Fibroblast of skin of abdomen (primary cell): ENCODE measurements around the gene B3GLCT. TPM values are rescaled to one million over a fixed set of nuclear protein-coding genes. Genes with fewer than 3 reads are reported as not detected.
"Not testable (repeated sequence)": the region's sequence is repeated elsewhere in the genome, so short reads cannot be mapped to it uniquely, and the experiment has no call there.

ENCODE experiments used
- DNase-seq: peaks from one replicate; pipeline ENCODE4 v3.0.0-alpha.2; 2013
- polyA plus RNA-seq, 2 experiments: library from polyadenylated mRNA; unstranded; fragments of 120-200 nt; gene quantifications; one replicate each; pipeline ENCODE4 v1.2.1, GENCODE V29; 2013; ENCODE audit not compliant: insufficient read length in 2 of 2

B3GLCT gene
- 8.8 TPM for polyA plus RNA-seq (2013, experiment 1 of 2; ENCODE audit: insufficient read length)
- polyA plus RNA-seq (2013, experiment 2 of 2; ENCODE audit: insufficient read length) = 8.5 TPM

DNA sequence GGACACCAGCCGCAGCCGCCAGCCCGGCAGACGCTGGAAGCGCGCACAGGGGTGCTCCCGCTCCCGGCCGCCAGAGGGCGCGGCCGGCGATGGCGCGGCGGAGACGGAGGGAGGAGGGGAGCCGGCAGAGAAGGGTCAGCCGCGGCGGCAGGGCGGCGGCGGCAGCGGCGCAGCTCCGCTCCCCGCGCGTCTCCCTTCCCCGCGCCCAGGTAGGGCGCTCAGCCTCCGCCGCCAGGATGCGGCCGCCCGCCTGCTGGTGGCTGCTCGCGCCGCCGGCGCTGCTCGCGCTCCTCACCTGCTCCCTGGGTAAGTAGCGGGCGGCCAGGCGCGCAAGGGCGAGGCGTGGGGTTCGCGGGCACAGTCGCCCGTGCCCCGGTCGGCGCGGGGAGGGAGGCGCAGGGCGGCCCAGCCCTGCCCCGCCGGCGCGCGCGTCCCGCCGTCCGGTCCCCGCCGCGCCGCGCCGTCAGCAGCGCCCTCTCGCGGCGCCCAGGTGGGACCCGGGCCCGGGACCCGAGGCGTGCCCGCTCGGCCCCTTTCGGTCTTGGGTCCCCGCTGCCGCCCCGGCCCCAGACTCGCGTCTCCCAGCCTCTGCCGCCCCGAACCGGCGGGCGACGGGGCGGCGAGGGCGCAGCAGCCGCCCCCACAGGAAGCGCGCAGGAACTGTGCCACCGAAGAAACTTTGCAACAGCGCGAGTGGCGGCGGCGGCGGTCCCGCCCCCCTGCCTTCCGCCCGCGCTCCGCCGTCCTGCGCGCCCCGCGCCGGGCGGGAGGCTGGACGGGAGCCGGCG lies at the start of gene B3GLCT:
Gene B3GLCT (plus strand): TSS at position 127 of the 788 bp plus-strand sequence. CDS start 110 bp downstream, at position 237.
- DNase-seq = peak; percentile 74

DNA sequence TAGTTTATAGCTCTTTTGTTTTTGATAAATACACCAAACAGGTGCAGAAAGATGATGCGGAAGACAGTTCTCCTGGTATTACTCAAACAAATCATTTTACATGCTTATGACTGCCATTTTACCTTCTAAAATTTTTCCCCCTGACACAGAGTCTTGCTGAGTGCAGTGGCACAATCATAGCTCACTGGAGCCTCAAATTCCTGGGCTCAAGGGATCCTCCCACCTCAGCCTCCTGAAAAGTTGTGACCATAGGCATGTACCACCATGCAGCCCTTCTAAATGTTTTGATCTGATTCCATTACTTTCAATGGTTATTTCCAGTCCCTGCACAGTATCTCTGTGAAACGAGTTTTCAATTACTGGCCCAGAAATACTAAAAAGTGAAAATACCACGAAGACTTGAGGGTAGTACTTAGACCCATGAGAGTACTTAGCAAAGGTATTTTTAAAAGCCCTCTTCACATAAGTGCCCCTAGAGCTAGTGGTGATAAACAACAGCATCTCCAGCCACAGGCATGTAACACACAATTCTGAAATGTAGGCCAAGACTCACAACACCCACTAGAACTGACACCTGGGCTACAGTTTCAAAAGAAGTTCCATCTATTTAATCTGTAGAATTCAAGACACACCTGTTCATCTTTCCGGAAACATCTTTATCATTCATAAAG lies 49.3 kb upstream of the B3GLCT start:
- no peak for DNase-seq

DNA sequence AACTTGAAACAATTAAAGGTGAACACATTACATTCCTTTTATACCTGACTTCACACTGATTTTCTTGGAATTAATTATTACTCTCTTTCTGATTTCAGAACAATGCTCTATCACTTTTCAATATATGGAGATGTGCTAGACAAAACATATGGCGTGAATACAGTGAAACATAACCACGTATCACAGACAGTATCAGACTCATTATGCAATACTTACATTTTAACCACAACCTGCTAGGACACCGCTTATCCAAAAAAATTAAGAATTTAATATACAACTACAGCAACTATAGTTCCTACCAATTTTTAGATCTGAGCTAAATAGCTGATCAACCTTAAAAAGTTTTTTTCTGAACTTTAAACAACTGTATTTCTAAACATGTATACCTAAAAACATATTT lies 47.9 kb upstream of the B3GLCT start:
- no peak for DNase-seq

DNA sequence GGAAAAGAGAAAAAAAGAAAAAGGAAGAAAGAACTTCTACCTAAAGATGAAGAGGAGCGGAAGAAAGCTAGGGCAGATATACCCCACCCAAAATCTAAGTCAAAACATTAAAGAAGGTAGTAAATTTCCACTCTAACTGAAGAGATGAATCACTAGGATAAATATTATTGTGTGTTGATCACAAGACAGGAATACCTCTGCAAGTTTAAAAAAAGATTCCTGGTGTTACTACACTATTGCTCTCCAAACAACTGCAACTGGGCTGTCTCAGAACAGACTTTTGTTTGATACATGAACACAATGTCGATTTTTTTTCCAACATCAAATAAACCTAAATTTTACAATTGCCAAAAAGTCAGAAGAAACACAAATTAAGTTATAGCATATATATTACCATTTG lies 44.8 kb upstream of the B3GLCT start:
- no peak for DNase-seq

DNA sequence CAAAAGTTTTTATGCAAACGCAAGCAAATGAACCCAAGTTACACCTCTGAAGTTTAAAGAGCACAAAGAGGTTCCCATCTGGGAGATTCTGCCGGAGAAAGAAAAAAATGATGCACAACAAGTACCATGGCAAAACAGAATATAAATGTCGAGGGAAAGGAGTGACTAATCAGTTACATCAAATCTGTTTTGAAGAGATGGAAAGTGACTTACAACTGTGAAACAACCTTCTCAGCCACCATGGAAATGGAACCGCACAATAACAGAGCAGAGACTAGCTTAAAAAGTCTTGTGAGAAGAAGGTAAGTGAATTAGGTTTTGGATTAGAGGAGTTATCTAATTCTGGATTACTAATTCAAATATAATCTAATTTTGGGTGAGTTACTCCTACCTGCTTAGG lies 40.5 kb upstream of the B3GLCT start:
- no peak for DNase-seq

DNA sequence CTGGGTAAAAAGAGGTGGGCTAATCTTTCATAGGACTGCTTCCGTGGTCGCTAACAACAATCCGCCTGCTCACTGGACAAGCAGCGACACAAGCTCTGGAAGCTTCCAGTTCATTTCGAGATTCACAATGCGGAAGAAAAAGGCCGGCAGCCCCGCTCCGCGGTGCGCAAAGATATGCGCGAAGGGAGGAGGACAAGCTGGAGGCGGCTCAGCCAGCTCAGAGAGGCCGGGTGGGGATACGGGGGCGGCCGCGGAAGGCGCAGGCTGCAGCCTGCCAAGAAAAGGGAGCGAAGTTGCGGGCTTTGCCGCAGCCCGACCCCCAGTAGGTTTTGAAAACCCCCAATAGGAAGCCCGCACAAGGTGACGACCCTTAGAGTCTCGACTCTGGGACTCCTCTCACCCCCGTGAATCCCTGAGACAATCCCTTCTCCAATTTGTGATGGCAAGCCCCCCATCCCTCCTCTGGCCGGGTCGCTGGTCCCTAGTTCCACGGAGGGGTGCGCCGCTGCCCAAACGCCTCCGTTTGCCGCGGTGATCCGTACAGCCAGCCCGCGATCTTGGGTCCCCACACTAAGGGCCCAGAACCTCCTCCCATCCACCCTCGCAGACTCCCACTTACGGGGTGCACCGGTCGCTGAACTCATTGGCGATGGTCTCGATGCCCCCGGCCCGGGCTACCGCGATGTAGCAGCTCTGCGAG lies 38.8 kb upstream of the B3GLCT start:
- peak; percentile 65 for DNase-seq

DNA sequence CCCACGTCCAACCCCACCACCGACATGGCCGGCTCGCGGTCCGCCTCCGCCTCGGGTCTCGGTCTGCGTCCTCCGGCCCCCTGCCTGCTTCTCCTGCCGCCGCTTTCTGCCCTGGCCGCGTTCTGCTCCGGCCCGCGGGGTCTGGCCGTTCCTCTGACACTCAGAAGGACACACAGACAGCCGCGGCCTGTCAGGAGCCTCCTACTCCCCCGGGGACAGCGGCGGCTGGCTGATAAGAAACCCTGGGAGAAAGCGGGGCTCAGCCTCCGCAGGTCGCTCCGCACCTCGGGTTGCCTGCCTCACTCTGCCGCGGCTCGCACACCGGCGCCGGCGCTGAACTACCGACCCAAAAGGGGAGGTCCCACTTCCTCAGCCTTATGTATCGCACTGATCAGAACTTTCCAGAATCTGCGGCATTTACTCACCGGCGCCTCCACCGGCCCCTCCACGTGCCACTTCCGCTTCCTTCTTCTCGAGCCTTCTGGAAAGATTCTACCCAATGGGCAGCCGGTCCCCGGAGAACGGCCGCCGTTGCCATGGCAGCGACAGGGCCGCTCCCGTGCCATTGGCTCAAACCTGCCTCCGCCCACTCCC lies 38.1 kb upstream of the B3GLCT start, which contains the start of gene HSPH1:
Gene HSPH1 (minus strand): TSS at position 348 of the 594 bp plus-strand sequence. CDS start 322 bp downstream, at position 26.
- DNase-seq = peak; percentile 98

DNA sequence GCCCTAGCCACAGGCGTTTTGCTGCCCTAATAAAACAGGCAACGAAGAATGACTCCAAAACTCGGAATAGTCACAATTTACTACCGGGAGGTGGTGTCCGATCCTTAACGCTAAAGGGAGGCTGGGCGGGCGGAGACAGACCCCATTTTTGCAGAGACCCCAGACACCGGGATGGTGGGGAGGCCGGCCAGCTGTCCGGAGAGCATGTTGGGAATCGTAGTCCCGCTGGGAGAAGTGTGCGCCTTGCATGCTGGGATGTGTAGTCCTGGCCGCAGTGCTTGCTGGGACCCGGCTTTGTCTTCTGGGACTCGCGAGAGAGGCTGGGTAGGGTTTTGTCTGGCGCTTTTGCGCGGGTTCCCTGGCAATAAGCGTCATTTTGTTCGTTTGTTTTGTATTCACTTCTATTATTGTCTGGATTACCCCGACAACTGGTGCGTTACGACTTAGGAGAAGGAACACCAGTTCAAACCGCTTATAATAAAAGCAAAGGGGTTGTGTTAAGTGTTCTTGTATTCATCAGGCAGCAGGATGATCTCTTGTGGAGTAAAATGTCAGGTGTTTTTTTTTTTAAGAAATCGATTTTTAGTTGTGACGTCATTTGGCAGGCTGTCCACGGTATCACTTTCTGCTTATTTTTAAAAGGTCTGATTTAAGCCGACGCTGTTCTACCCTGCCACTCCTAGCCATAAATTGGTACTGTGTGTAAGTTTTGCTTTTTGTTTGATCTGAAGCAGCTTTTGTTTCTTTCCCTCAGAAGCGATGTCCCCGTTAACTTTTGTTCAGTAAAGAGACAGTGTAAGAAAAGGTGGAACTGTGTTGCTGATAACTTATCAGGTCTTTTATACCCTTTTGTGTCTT lies 37.4 kb upstream of the B3GLCT start:
- peak; percentile 99 for DNase-seq

DNA sequence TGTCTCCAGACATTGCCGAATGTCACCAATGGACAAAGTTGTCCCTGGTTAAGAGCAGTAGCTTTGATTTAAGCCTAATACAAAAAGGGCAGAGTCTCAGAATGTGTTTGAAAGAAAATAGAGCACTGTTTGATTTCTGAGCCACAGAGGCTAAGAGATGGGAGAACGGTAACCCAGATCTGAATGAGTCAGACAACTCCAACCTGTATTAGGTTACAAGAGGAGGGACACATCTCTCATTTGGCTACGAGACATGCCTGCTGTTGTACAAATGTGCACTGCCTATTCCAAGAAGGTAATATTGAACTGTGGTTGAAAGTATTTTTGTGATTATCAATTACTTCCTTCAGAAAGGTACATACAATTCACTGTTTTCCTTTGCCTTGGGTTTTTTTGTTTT lies 33.2 kb upstream of the B3GLCT start:
- DNase-seq = no peak

DNA sequence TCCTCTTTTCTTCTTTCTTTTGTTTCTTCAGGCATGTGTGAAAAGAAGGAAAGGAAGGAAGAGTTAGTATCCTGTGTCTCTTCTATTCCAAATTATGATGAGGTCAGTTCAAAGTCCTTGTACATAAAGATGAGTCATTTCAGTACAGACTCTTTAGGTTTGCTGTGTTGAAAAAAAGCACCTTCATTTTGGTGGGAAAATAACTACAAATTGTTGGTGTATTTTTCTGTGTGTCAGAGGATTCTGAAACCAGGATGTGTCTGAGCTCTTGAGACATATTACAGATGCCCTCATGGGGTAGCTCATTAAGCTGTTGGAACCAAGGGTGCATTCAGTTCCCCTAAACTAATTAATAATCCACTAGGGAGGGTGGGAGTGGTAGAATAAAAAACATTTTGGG lies 32.3 kb upstream of the B3GLCT start:
- no peak for DNase-seq

DNA sequence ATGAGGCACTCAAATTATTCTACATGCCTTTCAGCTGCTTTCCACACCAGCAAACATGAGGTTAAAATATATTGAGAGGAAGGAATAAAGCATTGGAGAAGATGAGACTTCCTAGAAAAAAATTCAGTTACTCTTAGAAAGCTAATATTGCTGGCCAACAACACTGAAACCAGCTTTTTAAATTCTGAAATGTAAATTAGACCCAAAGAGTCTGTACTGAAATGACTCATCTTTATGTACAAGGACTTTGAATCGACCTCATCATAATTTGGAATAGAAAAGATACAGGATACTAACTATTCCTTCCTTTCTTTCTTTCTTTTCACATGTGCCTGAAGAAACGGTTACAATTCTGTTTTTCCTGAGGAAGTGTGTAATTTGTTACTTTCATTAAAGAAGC lies 31.6 kb upstream of the B3GLCT start:
- no peak for DNase-seq

DNA sequence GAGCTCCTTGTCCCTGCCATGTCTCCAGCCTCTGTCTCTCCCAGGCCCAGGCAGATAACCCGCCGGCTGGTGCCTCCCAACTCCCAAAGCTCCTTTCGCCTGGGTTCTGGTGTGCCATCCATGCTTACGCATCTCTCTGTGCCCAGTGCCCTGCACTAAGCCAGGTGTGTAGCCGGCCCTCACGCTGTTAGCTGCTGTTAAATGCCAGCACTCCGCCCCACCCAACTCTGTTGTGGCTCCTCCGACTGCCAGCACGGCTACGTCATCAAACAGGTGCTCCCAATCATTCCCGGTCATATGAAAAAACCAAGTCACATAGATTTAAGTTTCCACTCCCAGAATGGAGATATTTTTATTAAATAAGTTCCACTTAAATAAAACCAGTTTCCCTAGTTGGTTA lies 31.0 kb upstream of the B3GLCT start:
- DNase-seq = no peak

DNA sequence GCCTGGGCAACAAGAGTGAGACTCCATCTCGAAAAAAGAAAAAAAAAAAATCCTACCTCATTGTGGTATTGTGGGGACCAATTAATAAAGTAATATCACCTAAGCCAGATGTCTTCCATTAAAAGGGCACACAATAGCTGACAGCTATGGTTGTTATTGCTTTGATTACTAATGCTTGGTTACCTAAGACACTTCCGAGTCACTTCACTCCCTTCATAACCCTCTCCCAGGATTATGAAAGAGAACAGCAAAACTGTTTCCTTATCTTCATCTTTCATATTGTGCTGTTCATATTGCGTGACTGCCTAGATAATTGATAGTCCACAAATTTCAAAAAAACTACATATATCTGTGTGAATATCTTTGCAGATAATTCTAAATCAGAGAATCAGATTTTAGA lies 27.8 kb upstream of the B3GLCT start:
- DNase-seq = no peak

DNA sequence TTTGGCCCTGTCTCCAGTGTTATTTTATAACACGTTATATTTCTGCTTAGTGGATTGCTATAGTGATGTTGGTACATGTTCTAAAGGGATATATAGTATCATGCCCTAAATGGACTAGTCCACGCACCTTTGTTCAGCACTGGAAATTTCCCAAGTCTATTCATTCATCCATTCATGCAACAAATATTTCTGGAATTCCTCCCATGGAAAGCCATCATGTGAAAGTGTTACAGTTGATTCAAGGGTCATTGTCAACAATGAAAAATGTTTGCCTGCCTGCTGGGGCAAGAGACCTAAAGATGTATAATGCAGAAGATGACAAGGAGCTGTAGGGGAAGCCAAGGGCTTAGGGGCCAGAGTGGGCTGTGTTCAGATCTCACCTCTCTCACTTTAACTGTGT lies 27.2 kb upstream of the B3GLCT start:
- peak; percentile 89 for DNase-seq

DNA sequence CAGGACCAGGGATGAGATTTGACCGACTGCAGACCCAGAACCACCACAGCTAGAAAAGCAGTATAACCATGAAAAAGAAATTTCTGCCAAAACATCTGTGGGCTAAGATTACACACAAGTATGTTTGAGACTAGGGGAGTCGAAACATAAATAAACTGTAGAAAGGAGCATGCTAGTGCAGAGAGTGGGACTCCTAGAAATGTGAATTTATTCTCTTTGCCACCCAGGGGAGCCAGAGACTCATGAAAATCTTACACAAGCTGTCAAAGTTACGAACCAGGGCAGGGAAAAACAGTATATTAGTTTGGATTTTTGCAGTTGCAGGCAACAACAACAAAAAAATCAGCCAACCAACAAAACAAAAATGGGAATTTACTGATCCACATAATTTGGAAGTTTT lies 25.8 kb upstream of the B3GLCT start:
- peak; percentile 33 for DNase-seq

DNA sequence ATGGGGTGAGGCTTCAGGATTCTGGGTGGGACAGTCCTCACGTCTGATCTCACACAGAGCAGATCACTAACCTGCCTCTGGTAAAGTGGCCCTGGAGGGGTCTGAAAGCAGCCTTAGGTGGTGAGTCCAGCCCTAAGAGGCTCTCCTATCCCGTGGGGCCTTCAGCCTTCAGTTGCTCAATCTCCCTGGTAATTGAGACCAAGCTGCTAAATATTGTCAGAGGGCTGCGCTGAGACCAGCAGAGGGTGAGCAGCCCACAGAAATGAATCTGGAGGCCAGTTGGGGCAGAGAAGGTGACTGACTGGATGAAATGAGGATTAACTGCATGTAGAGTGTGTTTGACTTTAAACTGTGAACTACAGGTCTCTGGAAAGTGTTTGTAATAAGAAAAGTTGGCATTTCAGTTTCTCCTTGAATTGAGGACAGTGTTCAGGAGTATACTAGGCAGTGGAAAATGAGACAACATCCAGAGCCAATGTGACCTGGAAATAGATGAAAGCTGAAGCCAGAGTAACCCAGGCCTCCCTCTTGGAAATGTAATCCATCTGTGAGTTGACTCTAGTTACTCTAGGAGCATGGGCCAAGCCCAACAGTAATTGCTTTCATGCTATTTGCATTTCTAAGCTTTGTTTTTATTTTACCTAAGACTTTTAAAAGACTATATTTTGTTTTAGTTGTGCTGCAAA lies 23.8 kb upstream of the B3GLCT start:
- DNase-seq = no peak

DNA sequence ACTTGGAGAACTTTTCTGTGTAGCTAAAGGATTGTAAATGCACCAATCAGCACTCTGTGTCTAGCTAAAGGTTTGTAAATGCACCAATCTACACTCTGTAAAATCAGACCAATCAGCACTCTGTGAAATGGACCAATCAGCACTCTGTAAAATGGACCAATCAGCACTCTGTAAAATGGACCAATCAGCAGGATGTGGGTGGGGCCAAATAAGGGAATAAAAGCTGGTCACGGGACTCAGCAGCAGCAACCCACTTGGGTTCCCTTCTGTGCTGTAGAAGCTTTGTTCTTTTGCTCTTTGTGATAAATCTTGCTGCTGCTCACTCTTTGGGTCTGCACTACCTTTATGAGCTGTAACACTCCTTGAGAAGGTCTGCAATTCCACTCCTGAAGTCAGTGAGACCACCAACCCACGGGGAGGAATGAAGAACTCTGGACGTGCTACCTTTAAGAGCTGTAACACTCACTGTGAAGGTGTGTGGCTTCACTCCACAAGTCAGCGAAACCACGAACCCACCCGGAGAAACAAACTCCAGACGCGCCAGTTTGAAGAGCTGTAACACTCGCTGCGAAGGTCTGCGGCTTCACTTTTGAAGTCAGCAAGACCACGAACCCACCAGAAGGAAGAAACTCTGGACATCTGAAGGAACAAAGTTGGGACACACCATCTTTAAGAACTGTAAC lies 21.8 kb upstream of the B3GLCT start:
- not testable (repeated sequence) for DNase-seq

DNA sequence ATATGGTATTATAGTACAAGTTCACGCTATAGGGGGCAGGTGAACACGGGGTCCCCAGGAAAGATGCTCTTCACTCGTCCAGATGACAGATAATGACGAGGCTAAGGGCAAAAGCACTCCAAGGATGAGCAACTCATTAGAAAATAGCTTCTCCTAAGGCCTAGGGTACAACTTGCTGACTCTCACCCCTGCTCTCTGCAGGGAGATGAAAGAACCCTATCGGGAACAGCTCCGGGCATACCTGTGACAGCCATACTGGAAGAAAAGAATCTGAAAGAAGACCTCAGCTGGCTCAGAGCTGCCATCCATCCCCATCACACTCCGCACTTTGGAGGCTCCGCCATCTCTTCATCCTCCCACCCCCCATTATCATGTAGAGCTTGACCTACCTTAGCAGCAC lies 20.5 kb upstream of the B3GLCT start:
- DNase-seq = no peak

DNA sequence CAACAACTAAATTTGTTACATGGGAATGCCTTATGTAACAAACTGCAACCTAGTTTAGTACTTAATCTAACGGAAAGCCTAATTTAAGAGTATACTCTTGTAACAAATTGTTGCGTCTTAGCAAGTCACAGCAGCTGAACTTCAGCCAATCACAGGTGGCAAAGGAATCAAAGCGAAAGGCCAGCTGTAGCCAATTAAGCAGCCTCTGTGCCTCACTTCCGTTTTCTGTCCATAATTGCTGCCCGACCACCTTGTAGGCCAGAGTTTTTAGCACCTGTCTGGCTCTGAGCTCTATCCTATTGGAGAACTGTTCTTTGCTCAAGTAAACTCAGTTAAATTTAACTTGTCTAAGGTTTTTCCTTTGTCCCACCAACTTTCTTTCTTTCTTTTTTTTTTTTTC lies 20.0 kb upstream of the B3GLCT start:
- DNase-seq = no peak

DNA sequence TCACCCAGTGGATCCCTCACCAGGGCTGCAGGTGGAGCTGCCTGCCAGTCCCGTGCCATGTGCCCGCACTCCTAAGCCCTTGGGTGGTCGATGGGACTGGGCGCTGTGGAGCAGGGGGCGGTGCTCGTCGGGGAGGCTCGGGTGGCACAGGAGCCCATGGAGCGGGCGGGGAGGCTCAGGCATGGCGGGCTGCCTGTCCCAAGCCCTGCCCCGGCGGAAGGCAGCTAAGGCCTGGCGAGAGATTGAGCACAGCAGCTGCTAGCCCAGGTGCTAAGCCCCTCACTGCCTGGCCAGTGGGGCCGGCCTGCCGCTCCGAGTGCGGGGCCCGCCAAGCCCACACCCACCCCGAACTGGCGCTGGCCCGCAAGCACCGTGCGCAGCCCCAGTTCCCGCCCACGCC lies 16.8 kb upstream of the B3GLCT start:
- no peak for DNase-seq

DNA sequence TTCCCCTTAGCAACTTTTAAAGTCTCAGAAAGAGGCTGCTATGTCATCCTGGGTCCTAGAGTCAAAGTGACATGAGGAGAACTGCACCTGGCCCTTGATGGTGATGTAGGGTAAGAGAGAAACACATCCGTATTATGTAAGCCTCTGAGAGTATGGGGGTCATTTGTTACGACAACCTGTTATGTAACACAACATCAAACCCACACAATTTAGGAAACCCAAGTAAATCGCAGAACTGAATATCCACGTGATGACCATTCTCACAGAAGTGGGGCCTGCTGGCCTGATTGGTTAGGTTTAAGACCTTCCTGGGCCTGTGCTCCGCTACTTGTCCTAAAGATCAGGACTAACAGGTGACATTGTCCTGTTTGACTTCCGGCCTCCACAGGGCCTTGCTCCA lies 15.3 kb upstream of the B3GLCT start:
- DNase-seq = no peak
